MM.1S (cell line): ENCODE measurements around the gene DIAPH3.

Experiments
- DNase-seq: peaks from one replicate; pipeline ENCODE4 v3.0.0-alpha.2; 2015
- H2AFZ ChIP-seq: fragments of 300-600 bp; sonication (generic); 2 replicates; pipeline ENCODE4 v1.6.0; 2016; ENCODE audit warnings: antibody characterized with exemption, low read length
- H3F3A ChIP-seq: fragments of 300-600 bp; sonication (generic); 2 replicates; pipeline ENCODE4 v1.6.1; 2016; ENCODE audit warnings: mild to moderate bottlenecking, antibody characterized with exemption, low read length, moderate library complexity, mixed read lengths; ENCODE audit not compliant: insufficient read depth
- H3K27ac ChIP-seq: fragments of 300-600 bp; sonication (generic); 2 replicates; pipeline ENCODE4 v1.5.1; 2016; ENCODE audit warnings: mild to moderate bottlenecking, low read length
- H3K27me3 ChIP-seq: fragments of 300-600 bp; sonication (generic); replicated peaks from 2 replicates; pipeline ENCODE4 v1.6.0; 2016; ENCODE audit warnings: low read length; ENCODE audit not compliant: insufficient read depth
- H3K36me3 ChIP-seq: fragments of 300-600 bp; sonication (generic); replicated peaks from 2 replicates; pipeline ENCODE4 v1.6.1; 2016; ENCODE audit warnings: mild to moderate bottlenecking, low read length, mixed read lengths; ENCODE audit not compliant: insufficient read depth
- H3K4me1 ChIP-seq: fragments of 300-600 bp; sonication (generic); 2 replicates; pipeline ENCODE4 v1.6.1; 2016; ENCODE audit warnings: low read length, mixed read lengths
- H3K4me2 ChIP-seq: fragments of 300-600 bp; sonication (generic); 2 replicates; pipeline ENCODE4 v1.6.0; 2016; ENCODE audit warnings: low read depth, low read length
- H3K4me3 ChIP-seq: fragments of 300-600 bp; sonication (generic); 2 replicates; pipeline ENCODE4 v1.5.1; 2016; ENCODE audit warnings: low read length, mixed read lengths
- H3K79me2 ChIP-seq: fragments of 300-600 bp; sonication (generic); 2 replicates; pipeline ENCODE4 v1.6.1; 2016; ENCODE audit warnings: mixed run types, low read length, mixed read lengths
- H3K9ac ChIP-seq: fragments of 300-600 bp; sonication (generic); 2 replicates; pipeline ENCODE4 v1.6.1; 2016; ENCODE audit warnings: low read length, mixed read lengths
- H3K9me2 ChIP-seq: fragments of 300-600 bp; sonication (generic); replicated peaks from 2 replicates; pipeline ENCODE4 v1.6.1; 2016; ENCODE audit warnings: mild to moderate bottlenecking, low read length, mixed read lengths; ENCODE audit not compliant: insufficient read depth
- H3K9me3 ChIP-seq: fragments of 300-600 bp; sonication (generic); replicated peaks from 2 replicates; pipeline ENCODE4 v1.6.1; 2016; ENCODE audit warnings: mild to moderate bottlenecking, low read length, mixed read lengths; ENCODE audit not compliant: insufficient read depth
- H4K20me1 ChIP-seq: fragments of 300-600 bp; sonication (generic); 2 replicates; pipeline ENCODE4 v1.6.1; 2016; ENCODE audit warnings: mild to moderate bottlenecking, low read length, moderate library complexity, mixed read lengths; ENCODE audit not compliant: insufficient read depth
- EZH2 ChIP-seq: fragments of 300-600 bp; sonication (generic); optimal IDR thresholded peaks from 2 replicates; pipeline ENCODE3; 2017; ENCODE audit warnings: low read depth, mild to moderate bottlenecking, antibody characterized with exemption, low read length, mixed read lengths
- EZH2phosphoT487 ChIP-seq: fragments of 300-600 bp; sonication (generic); IDR thresholded peaks from 2 replicates; pipeline ENCODE4 v1.6.1; 2018; ENCODE audit warnings: antibody characterized with exemption, low read length
- TF ChIP-seq, protein P1 (sequence below): fragments of 300-600 bp; sonication (generic); IDR thresholded peaks from 2 replicates; pipeline ENCODE4 v1.5.1; 2016; ENCODE audit warnings: antibody characterized with exemption, low read length, mixed read lengths

DIAPH3 gene

DNA sequence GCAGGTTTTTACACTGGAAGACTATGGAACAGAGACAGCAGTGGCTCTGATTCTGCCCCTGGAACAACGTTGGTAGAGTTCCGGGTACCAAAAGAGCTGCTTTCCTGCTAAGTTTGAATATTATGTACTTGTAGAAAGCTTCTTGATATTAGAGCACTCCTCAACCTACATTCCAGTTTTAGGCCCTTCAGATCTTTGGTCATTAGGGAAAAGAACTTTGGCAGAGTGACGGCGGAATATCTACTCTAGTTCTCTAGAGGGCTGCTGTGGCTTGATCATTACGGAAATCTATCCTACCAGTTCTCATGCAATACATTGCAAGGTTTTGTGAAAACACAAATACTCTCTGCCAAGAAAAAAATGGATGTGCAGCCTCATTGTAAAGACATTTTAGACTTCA is 415.7 kb downstream of the DIAPH3 start:
- Histone ChIP-seq H3K9me2 (no peaks in the 10 kb centered on the region), H2AFZ (no peak overlapping the region), H3F3A (peaks cover 15% of the 10 kb centered on the region; the same call in 1 of the 2 replicates), H3K79me2 (no peaks in the 10 kb centered on the region), H3K9ac (no peak overlapping the region), H3K4me3 (no peak overlapping the region), H3K27ac (no peak overlapping the region), H3K27me3 (no peaks in the 10 kb centered on the region), H3K36me3 (no peaks in the 10 kb centered on the region), H3K4me1 (peaks cover 28% of the 10 kb centered on the region), H3K9me3 (no peaks in the 10 kb centered on the region), H3K4me2 (no peak overlapping the region), H4K20me1 (no peaks in the 10 kb centered on the region)
- no peak for TF ChIP-seq EZH2
- TF ChIP-seq, protein P1, sequence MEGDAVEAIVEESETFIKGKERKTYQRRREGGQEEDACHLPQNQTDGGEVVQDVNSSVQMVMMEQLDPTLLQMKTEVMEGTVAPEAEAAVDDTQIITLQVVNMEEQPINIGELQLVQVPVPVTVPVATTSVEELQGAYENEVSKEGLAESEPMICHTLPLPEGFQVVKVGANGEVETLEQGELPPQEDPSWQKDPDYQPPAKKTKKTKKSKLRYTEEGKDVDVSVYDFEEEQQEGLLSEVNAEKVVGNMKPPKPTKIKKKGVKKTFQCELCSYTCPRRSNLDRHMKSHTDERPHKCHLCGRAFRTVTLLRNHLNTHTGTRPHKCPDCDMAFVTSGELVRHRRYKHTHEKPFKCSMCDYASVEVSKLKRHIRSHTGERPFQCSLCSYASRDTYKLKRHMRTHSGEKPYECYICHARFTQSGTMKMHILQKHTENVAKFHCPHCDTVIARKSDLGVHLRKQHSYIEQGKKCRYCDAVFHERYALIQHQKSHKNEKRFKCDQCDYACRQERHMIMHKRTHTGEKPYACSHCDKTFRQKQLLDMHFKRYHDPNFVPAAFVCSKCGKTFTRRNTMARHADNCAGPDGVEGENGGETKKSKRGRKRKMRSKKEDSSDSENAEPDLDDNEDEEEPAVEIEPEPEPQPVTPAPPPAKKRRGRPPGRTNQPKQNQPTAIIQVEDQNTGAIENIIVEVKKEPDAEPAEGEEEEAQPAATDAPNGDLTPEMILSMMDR: no peak
- no peak for TF ChIP-seq EZH2phosphoT487
- DNase-seq: no peak

DNA sequence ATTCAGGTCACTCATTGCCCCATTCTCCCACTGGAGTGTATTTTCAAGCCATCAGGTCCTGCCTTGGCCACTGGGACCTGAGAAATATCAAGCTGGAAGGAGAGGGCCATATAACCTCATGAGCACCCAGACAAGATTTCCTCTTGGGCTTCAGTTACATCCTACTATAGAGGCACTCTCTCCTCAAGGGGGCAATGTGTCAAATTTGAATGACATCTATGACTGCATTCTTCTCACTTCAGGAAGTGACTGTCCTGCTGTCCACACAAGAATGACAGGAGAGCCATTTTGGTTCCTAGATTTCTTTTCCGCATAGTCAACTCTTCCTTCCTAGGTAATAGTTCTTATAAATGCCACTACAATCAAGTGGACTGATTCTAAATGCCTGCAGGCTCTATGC is 416.2 kb downstream of the DIAPH3 start:
- Histone ChIP-seq H3F3A (peaks cover 13% of the 10 kb centered on the region; the same call in 1 of the 2 replicates), H3K4me2 (no peak overlapping the region), H3K9me3 (no peaks in the 10 kb centered on the region), H3K9me2 (no peaks in the 10 kb centered on the region), H3K4me1 (peaks cover 28% of the 10 kb centered on the region), H3K79me2 (no peaks in the 10 kb centered on the region), H3K9ac (no peak overlapping the region), H3K4me3 (no peak overlapping the region), H4K20me1 (no peaks in the 10 kb centered on the region), H2AFZ (no peak overlapping the region), H3K27me3 (no peaks in the 10 kb centered on the region), H3K27ac (no peak overlapping the region), H3K36me3 (no peaks in the 10 kb centered on the region)
- TF ChIP-seq EZH2 (no peak), EZH2phosphoT487 (no peak)
- TF ChIP-seq, protein P1: no peak
- DNase-seq: no peak

DNA sequence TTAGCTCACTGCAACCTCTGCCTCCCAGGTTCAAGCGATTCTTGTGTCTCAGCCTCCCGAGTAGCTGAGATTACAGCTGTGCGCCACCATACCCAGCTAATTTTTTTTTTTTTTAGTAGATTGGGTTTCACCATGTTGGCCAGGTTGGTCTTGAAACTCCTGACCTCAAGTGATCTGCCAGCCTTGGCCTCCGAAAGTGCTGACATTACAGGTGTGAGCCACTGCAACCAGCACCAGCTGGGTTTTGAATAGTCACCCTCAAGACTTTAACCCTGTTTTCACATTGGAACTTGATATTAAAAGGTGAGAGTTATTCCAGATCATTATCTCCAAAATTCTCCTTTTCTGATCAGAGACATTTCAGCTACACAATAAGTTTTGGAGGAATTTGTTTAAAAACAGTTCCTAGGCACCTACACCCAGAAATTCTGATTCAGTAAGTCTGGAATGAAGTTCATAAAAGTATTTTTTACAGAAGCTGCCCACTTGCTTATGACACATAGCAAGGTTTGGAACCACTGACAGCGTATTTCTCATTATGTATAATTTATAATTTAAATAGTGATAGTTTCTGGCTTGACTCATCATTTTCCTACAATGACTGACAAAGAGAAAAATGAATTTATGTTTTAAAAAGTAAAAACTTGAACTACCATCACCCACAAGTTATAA is 417.3 kb downstream of the DIAPH3 start:
- Histone ChIP-seq H3K9me2 (no peaks in the 10 kb centered on the region), H3K36me3 (no peaks in the 10 kb centered on the region), H3K4me2 (peak overlapping the region; percentile 37; the same call in 1 of the 2 replicates), H3K27ac (peak overlapping the region; percentile 47; the same call in 1 of the 2 replicates), H3K4me1 (peaks cover 28% of the 10 kb centered on the region), H4K20me1 (no peaks in the 10 kb centered on the region), H2AFZ (no peak overlapping the region), H3K4me3 (no peak overlapping the region), H3F3A (peaks cover 13% of the 10 kb centered on the region; the same call in 1 of the 2 replicates), H3K27me3 (no peaks in the 10 kb centered on the region), H3K9ac (no peak overlapping the region), H3K9me3 (no peaks in the 10 kb centered on the region), H3K79me2 (no peaks in the 10 kb centered on the region)
- TF ChIP-seq, protein P1: no peak
- TF ChIP-seq EZH2phosphoT487: no peak
- no peak for TF ChIP-seq EZH2
- peak; percentile 87 for DNase-seq
